Gastroesophageal sphincter (tissue), 3 donors: ENCODE measurements around the gene PCBD2.

Source experiments
- CTCF ChIP-seq, 4 experiments: fragments of 200-600 bp in 2 of 4; fragments of 450-650 bp in 2 of 4; sonication (generic) in 1 of 4; IDR thresholded peaks; one replicate each; pipeline ENCODE4 v1.5.1; 2017 to 2019; ENCODE audit warnings: antibody characterized with exemption in 4 of 4, mild to moderate bottlenecking in 2 of 4, moderate library complexity in 2 of 4
- EP300 ChIP-seq: sonication (generic); formaldehyde crosslinking; IDR thresholded peaks from one replicate; pipeline ENCODE4 v1.6.1; 2017; ENCODE audit warnings: antibody characterized with exemption, mild to moderate bottlenecking
- POLR2A ChIP-seq, 2 donors: fragments of 450-650 bp; IDR thresholded peaks; one replicate each; pipeline ENCODE4 v1.6.1; 2017; ENCODE audit warnings: antibody characterized with exemption in 2 of 2, mild to moderate bottlenecking in 2 of 2, moderate library complexity in 1 of 2

- TF ChIP-seq CTCF (IDR thresholded peaks at IDR 0.05), result no peak
- TF ChIP-seq POLR2A (IDR thresholded peaks at IDR 0.05), result no peak
- TF ChIP-seq EP300, result no peak
These were observed 17.3 kb upstream of the PCBD2 start for GRCh38 chr5:134887593-134888159.
